K562 (cell line): ENCODE measurements around the gene TBX6. TPM values are rescaled to one million over a fixed set of nuclear protein-coding genes. Genes with fewer than 3 reads are reported as not detected.
A peak's percentile ranks its signal among the peaks of the same experiment; 100 is the strongest.

ENCODE experiments used
- CHD1 ChIP-seq: fragments of 200-600 bp; sonication (generic); IDR thresholded peaks from one replicate; pipeline ENCODE4 v1.6.1; 2012; ENCODE audit warnings: mild to moderate bottlenecking, moderate library complexity, low read length, inconsistent platforms
- COPS2 ChIP-seq: fragments of 450-650 bp; conservative IDR thresholded peaks from 2 replicates; pipeline ENCODE4 v1.6.1; 2016; ENCODE audit warnings: mild to moderate bottlenecking, moderate library complexity
- CSDE1 ChIP-seq, 2 experiments: fragments of 450-650 bp; IDR thresholded peaks; 2 replicates each; pipeline ENCODE4 v1.6.1; 2016; ENCODE audit warnings: mild to moderate bottlenecking in 1 of 2
- CUX1 ChIP-seq: fragments of 200-800 bp; sonication (Bioruptor generic); IDR thresholded peaks from 2 replicates; pipeline ENCODE4 v1.6.1; 2016; ENCODE audit warnings: missing genetic modification characterization, missing compliant biosample characterization
- DLX4 ChIP-seq: fragments of 250-450 bp; sonication (Bioruptor Pico); IDR thresholded peaks from 2 replicates; pipeline ENCODE4 v1.6.1; 2021; ENCODE audit warnings: mild to moderate bottlenecking
- HOXB6 ChIP-seq: fragments of 250-450 bp; sonication (Bioruptor Pico); IDR thresholded peaks from 2 replicates; pipeline ENCODE4 v1.5.1; 2022; ENCODE audit warnings: mild to moderate bottlenecking, borderline replicate concordance
- NR2C2 ChIP-seq, 2 experiments: fragments of 200-800 bp in 1 of 2; sonication (Bioruptor generic) in 1 of 2; sonication (generic) in 1 of 2; formaldehyde crosslinking in 1 of 2; IDR thresholded peaks; 2 replicates each; pipeline versions ENCODE4 v1.6.1 to v1.8.0; 2016 to 2022; ENCODE audit warnings: mild to moderate bottlenecking in 1 of 2, missing compliant biosample characterization in 1 of 2, missing genetic modification characterization in 1 of 2, missing genetic modification reagents in 1 of 2
- PURB ChIP-seq: sonication (generic); formaldehyde crosslinking; IDR thresholded peaks from 2 replicates; pipeline ENCODE4 v1.9.0; 2021; ENCODE audit warnings: low read depth, mild to moderate bottlenecking, missing genetic modification reagents
- USF1 ChIP-seq: sonication (generic); formaldehyde crosslinking; IDR thresholded peaks from 2 replicates; pipeline ENCODE4 v1.9.0; 2022; ENCODE audit warnings: mild to moderate bottlenecking, missing genetic modification reagents
- ZC3H4 ChIP-seq: sonication (generic); formaldehyde crosslinking; IDR thresholded peaks from 2 replicates; pipeline ENCODE4 v1.9.0; 2021; ENCODE audit warnings: missing genetic modification reagents, borderline replicate concordance
- ZNF124 ChIP-seq: sonication (generic); formaldehyde crosslinking; IDR thresholded peaks from 2 replicates; pipeline ENCODE4 v1.8.1; 2022; ENCODE audit warnings: missing genetic modification reagents
- ZNF311 ChIP-seq: fragments of 250-450 bp; sonication (Bioruptor Pico); IDR thresholded peaks from 2 replicates; pipeline ENCODE4 v1.4.0; 2020; ENCODE audit warnings: mild to moderate bottlenecking, moderate library complexity
- ZNF830 ChIP-seq: fragments of 250-450 bp; sonication (Bioruptor Pico); IDR thresholded peaks from 2 replicates; pipeline ENCODE4 v1.5.0; 2021; ENCODE audit warnings: mild to moderate bottlenecking
- polyA plus RNA-seq, 8 experiments: library from polyadenylated mRNA; depleted of rRNA in 4 of 8; stranded (reverse) in 5 of 8; unstranded in 3 of 8; fragments of >200 nt; fragmentation: Nextera tagmentation in 2 of 8; fragmentation: Illumina TruSeq in 1 of 8; extraction: Ambion mirVana in 2 of 8; extraction: Trizol in 1 of 8; gene quantifications; 2 replicates each; pipeline versions ENCODE4 v1.2.1 to v1.2.3, GENCODE V29; 2011 to 2014; ENCODE audit warnings: inconsistent platforms in 1 of 8, missing spikeins in 1 of 8
- total RNA-seq, 7 experiments: library from RNA; depleted of rRNA in 6 of 7; stranded (reverse); fragments of >200 nt in 6 of 7; fragmentation: Illumina TruSeq in 2 of 7; extraction: Trizol in 2 of 7; gene quantifications; 2 replicates each; pipeline versions ENCODE4 v1.2.1 to v1.2.3, GENCODE V29; 2011 to 2021; ENCODE audit warnings: low replicate concordance in 1 of 7
- TF ChIP-seq, protein P1 (sequence below), 2 experiments: fragments of 450-650 bp; IDR thresholded peaks; 2 replicates each; pipeline ENCODE4 v1.6.1; 2018; ENCODE audit warnings: mild to moderate bottlenecking in 2 of 2, low read depth in 1 of 2; ENCODE audit not compliant: partially characterized antibody in 2 of 2

TBX6 gene
- total and polyA plus RNA-seq, 9 of the 15 experiments (the other 6 are each of a cell fraction or from before 2014, with no cell fraction given), result 0.07 to 0.58 (median 0.11) TPM; not detected in 2

DNA sequence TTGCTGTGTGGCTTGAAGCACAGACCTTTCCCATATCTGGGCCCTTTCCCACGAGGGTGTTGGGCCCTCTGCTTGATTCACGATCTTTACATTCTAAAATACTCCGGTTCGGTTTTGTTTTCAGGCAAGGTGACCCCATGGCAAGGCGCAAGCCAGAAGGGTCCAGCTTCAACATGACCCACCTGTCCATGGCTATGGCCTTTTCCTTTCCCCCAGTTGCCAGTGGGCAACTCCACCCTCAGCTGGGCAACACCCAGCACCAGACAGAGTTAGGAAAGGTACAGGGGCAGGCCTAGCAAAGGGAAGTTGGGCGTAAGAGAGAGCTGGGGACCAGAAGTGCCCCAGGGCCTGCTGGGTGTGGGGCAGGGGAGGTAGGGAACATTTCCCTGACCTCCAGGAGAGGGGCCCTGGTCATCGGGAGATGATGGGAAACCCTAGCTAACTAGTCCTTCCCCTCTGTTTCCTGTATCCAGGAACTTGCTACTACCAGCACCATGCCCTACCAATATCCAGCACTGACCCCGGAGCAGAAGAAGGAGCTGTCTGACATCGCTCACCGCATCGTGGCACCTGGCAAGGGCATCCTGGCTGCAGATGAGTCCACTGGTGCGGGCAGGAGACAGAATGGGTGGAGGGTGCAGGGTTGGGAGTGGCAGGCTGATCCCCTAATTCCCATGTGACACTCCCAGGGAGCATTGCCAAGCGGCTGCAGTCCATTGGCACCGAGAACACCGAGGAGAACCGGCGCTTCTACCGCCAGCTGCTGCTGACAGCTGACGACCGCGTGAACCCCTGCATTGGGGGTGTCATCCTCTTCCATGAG, 24.8 kb downstream of the TBX6 start (continued):
- no peak for TF ChIP-seq CUX1 (CRISPR knock-in tag)
- TF ChIP-seq HOXB6, result no peak
- TF ChIP-seq CSDE1 (IDR thresholded peaks at IDR 0.05), result no peak
- TF ChIP-seq USF1 (CRISPR knock-in tag), result peak; percentile 34; the same call in 1 of the 2 replicates
- TF ChIP-seq NR2C2 (CRISPR knock-in tag; IDR thresholded peaks at IDR 0.05), result peak; percentile 21; the same call in 1 of the 2 replicates
- TF ChIP-seq NR2C2 (tag; IDR thresholded peaks at IDR 0.05), result no peak
- no peak for TF ChIP-seq ZNF830 (CRISPR knock-in tag)
- TF ChIP-seq PURB (CRISPR knock-in tag), result no peak
- no peak for TF ChIP-seq DLX4 (CRISPR knock-in tag)
- TF ChIP-seq ZNF311 (CRISPR knock-in tag), result no peak
- TF ChIP-seq, protein P1, sequence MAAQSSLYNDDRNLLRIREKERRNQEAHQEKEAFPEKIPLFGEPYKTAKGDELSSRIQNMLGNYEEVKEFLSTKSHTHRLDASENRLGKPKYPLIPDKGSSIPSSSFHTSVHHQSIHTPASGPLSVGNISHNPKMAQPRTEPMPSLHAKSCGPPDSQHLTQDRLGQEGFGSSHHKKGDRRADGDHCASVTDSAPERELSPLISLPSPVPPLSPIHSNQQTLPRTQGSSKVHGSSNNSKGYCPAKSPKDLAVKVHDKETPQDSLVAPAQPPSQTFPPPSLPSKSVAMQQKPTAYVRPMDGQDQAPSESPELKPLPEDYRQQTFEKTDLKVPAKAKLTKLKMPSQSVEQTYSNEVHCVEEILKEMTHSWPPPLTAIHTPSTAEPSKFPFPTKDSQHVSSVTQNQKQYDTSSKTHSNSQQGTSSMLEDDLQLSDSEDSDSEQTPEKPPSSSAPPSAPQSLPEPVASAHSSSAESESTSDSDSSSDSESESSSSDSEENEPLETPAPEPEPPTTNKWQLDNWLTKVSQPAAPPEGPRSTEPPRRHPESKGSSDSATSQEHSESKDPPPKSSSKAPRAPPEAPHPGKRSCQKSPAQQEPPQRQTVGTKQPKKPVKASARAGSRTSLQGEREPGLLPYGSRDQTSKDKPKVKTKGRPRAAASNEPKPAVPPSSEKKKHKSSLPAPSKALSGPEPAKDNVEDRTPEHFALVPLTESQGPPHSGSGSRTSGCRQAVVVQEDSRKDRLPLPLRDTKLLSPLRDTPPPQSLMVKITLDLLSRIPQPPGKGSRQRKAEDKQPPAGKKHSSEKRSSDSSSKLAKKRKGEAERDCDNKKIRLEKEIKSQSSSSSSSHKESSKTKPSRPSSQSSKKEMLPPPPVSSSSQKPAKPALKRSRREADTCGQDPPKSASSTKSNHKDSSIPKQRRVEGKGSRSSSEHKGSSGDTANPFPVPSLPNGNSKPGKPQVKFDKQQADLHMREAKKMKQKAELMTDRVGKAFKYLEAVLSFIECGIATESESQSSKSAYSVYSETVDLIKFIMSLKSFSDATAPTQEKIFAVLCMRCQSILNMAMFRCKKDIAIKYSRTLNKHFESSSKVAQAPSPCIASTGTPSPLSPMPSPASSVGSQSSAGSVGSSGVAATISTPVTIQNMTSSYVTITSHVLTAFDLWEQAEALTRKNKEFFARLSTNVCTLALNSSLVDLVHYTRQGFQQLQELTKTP (IDR thresholded peaks at IDR 0.05; ENCODE audit: low read depth in 1 of 2, partially characterized antibody in 2 of 2), result no peak
- TF ChIP-seq ZNF124, result no peak
- TF ChIP-seq COPS2, result no peak
- TF ChIP-seq ZC3H4 (CRISPR knock-in tag), result 0 out of 2 replicates have a peak, but pooled peaks have one; percentile 15
- peak; percentile 89 for TF ChIP-seq CHD1
